Heart left ventricle (tissue), 16 donors: ENCODE results near the gene RDM1. TPM values are rescaled to one million over a fixed set of nuclear protein-coding genes. Genes with fewer than 3 reads are reported as not detected.
A peak's percentile ranks its signal among the peaks of the same experiment; 100 is the strongest.

Experiments used
- ATAC-seq, 4 donors: fragments of 200-7000 bp; cut with Tn5 transposase; one replicate each; pipeline ENCODE4 v1.9.1; 2020 to 2022; ENCODE audit warnings: moderate library complexity in 4 of 4, mild to moderate bottlenecking in 3 of 4, moderate number of reproducible peaks in 1 of 4
- DNase-seq, 5 donors: peaks; one replicate each; pipeline ENCODE4 v3.0.0-alpha.2; 2020
- H3K27ac ChIP-seq, 12 donors: fragments of 200-600 bp; sonication (generic) in 4 of 12; one replicate each; pipeline versions ENCODE4 v1.5.0 to v1.8.0; 2016 to 2022; ENCODE audit warnings: mild to moderate bottlenecking in 2 of 12
- H3K27me3 ChIP-seq, 9 donors: fragments of 200-600 bp; sonication (generic) in 2 of 9; one replicate each; pipeline versions ENCODE4 v1.5.1 to v1.8.0; 2016 to 2022; ENCODE audit warnings: mild to moderate bottlenecking in 3 of 9
- H3K36me3 ChIP-seq, 9 donors: fragments of 200-600 bp; sonication (generic) in 2 of 9; one replicate each; pipeline versions ENCODE4 v1.5.0 to v1.8.0; 2018 to 2022; ENCODE audit warnings: mild to moderate bottlenecking in 2 of 9
- H3K4me1 ChIP-seq, 12 donors: fragments of 200-600 bp; sonication (generic) in 4 of 12; one replicate each; pipeline versions ENCODE4 v1.5.0 to v1.8.0; 2016 to 2022; ENCODE audit warnings: mild to moderate bottlenecking in 3 of 12
- H3K4me3 ChIP-seq, 12 donors: fragments of 200-600 bp; sonication (generic) in 4 of 12; one replicate each; pipeline versions ENCODE4 v1.5.0 to v1.8.0; 2017 to 2022; ENCODE audit warnings: mild to moderate bottlenecking in 9 of 12, moderate library complexity in 4 of 12
- H3K9me3 ChIP-seq, 12 donors: fragments of 200-600 bp; sonication (generic) in 4 of 12; one replicate each; pipeline versions ENCODE4 v1.5.0 to v1.8.0; 2016 to 2022; ENCODE audit warnings: mild to moderate bottlenecking in 1 of 12
- CTCF ChIP-seq, 12 donors: fragments of 200-600 bp; sonication (generic) in 4 of 12; IDR thresholded peaks; one replicate each; pipeline versions ENCODE4 v1.5.0 to v1.8.0; 2018 to 2022; ENCODE audit warnings: antibody characterized with exemption in 12 of 12, mild to moderate bottlenecking in 5 of 12
- POLR2A ChIP-seq, 2 donors: fragments of 450-650 bp; IDR thresholded peaks; one replicate each; pipeline ENCODE4 v1.6.1; 2017; ENCODE audit warnings: antibody characterized with exemption in 2 of 2, mild to moderate bottlenecking in 2 of 2, moderate library complexity in 2 of 2
- WGBS, 4 donors: extraction: QIAGEN DNeasy Blood & Tissue Kit in 2 of 4; methylation state at CpG; one replicate each; pipeline versions ENCODE4 v1.1.5 to v1.1.7; 2013 to 2018; 5-methylcytosine and 5-hydroxymethylcytosine counted together
- intact Hi-C, 10 donors: fragments of 100-400 bp; cut with DNase I; formaldehyde crosslinking; loops; one replicate each; pipeline versions ENCODE4 v1.11.1 to v1.14.2; 2022
- polyA plus RNA-seq, 2 donors: library from polyadenylated mRNA; stranded (reverse); fragments of 200-250 nt; gene quantifications; one replicate each; pipeline ENCODE4 v1.2.3, GENCODE V29; 2013
- total RNA-seq, 9 donors: library from RNA; depleted of rRNA in 2 of 9; stranded (reverse); fragments of >200 nt in 2 of 9; fragmentation: NEBNext Ultra II Directional in 3 of 9; extraction: Animal tissue kit (Norgen Biotek cat#: 25700) in 3 of 9; gene quantifications; one replicate each; pipeline versions ENCODE4 v1.1.0 to v1.2.4, GENCODE V29; 2016 to 2023
- donor health status: ischemic (EF 13 %, LVEDD 7.1; RV severe dilation, severe dysfunction).
- donor health status: healthy with polysubstance abuse.
- donor health status: DM: no; HTN: yes; CAD: no.
- donor health status: DM: no; HTN: no; CAD: no.
- donor health status: ischemic (EF 25% LVEDD 6.9; RV normal size, moderate dysfunction).
- donor health status: ischemic (EF 25% LVEDD 5.7; RV mildly dilated, moderate dysfunction).
- donor health status: healthy.
- donor health status: DM: yes; HTN: yes; CAD: no.
- donor health status: ischemic (EF 35%, LVEDD 5.7; RV mildly dilated, moderate dysfunction).
- donor health status: nonischemic (EF 11% LVEDD 7.7; RV severe dilation, severe dysfunction).
- donor health status: DM: yes; HTN: yes; CAD: no.
- donor health status: PGD.
- donor health status: ischemic (EF 29% LVEDD 5.4; RV normal size, mild dysfunction).
- donor health status: nonischemic (EF 23%, LVEDD 6.1; RV moderate dilation, normal function).

Gene RDM1
- total and polyA plus RNA-seq, 11 donors: 0.48 TPM; not detected in 10

GRCh38 chr17:35893751-35894150 lies 36.8 kb downstream of the RDM1 start:
- no peak overlapping the region for H3K27ac ChIP-seq
- 95 to 98% (median 96%) methylated on average over 4 of the region's 4 CpGs for WGBS, 4 donors
- peaks cover 0 to 10% (median 0%) of the 10 kb centered on the region in 9 donors for H3K27me3 ChIP-seq
- H3K9me3 ChIP-seq: no peaks in the 10 kb centered on the region
- H3K4me3 ChIP-seq: no peak overlapping the region
- H3K36me3 ChIP-seq: no peaks in the 10 kb centered on the region
- intact Hi-C loops: loop anchor here in 1 of 10 donors (10.0 kb wide), 1 partner anchor 61 kb away; no protein-coding TSS in a partner anchor
- no peak for TF ChIP-seq CTCF (IDR thresholded peaks at IDR 0.05)
- no peak for TF ChIP-seq POLR2A (IDR thresholded peaks at IDR 0.05)
- DNase-seq (no peak), ATAC-seq (no peak)
- H3K4me1 ChIP-seq: peaks cover 0 to 69% (median 0%) of the 10 kb centered on the region in 12 donors

GRCh38 chr17:35892091-35893035 lies 38.2 kb downstream of the RDM1 start:
- Histone ChIP-seq H3K36me3 (no peaks in the 10 kb centered on the region), H3K4me1 (peaks cover 0 to 59% (median 0%) of the 10 kb centered on the region in 12 donors), H3K27ac (peak overlapping the region in 1 of 12 donors; percentile 77), H3K27me3 (peaks cover 0 to 10% (median 0%) of the 10 kb centered on the region in 9 donors), H3K4me3 (no peak overlapping the region), H3K9me3 (no peaks in the 10 kb centered on the region)
- DNase-seq: no peak
- intact Hi-C loops: loop anchor here in 1 of 10 donors (10.0 kb wide), 1 partner anchor 62 kb away; no protein-coding TSS in a partner anchor
- TF ChIP-seq POLR2A (IDR thresholded peaks at IDR 0.05) (no peak), CTCF (IDR thresholded peaks at IDR 0.05) (no peak)
- 51 to 61% (median 54%) methylated on average over 6 of the region's 6 CpGs for WGBS, 4 donors
- ATAC-seq: no peak

DNA sequence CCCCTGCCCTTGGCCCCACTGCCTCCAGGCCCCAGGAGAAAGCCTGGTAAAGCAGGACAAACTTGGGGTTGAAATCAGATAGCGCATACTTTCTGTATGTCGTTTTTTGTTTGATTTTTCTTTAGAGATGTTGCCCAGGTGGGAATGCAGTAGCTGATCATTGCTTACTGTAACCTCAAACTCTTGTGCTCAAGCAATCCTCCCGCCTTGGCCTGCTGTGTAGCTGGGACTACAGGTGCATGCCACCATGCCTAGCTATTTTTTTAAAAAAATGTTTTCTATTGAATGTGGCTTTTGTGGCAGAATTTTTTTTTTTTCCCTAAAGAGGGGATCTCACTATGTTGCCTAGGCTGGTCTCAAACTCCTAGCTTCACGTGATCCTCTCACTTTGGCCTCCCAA lies 39.3 kb downstream of the RDM1 start:
- no peaks in the 10 kb centered on the region for H3K36me3 ChIP-seq
- intact Hi-C loops: loop anchor here in 1 of 10 donors (10.0 kb wide), 1 partner anchor 64 kb away; no protein-coding TSS in a partner anchor
- WGBS, 4 donors: 86 to 90% (median 88%) methylated on average over 4 of the region's 4 CpGs
- H3K4me1 ChIP-seq: peaks cover 0 to 48% (median 0%) of the 10 kb centered on the region in 12 donors
- ATAC-seq (no peak), DNase-seq (no peak)
- TF ChIP-seq POLR2A (IDR thresholded peaks at IDR 0.05) (no peak), CTCF (IDR thresholded peaks at IDR 0.05) (no peak)
- H3K27me3 ChIP-seq: peaks cover 0 to 10% (median 0%) of the 10 kb centered on the region in 9 donors
- H3K4me3 ChIP-seq: no peak overlapping the region
- H3K27ac ChIP-seq: peak overlapping the region in 1 of 12 donors; percentile 77
- H3K9me3 ChIP-seq: no peaks in the 10 kb centered on the region

DNA sequence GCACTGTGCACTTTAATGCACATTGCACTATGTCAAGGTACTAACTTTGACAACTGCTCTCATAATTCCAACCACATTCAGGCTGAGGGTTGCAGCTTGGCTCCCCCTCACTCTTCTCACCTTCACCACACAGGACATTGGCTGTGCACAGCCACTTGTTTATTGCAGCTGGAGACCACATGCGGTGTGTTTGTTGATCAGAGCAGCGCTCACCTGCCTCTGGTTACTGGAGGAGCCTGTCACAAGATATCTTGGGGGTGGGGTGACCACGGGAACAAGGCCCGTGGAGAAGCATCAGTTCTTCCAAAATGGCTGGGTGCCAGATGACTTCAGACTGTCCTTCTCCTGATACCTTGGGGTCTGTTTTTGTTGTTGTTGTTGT lies 39.8 kb downstream of the RDM1 start:
- Histone ChIP-seq H3K27ac (peak overlapping the region in 1 of 12 donors; percentile 77), H3K9me3 (no peaks in the 10 kb centered on the region), H3K36me3 (no peaks in the 10 kb centered on the region), H3K4me1 (peaks cover 0 to 43% (median 0%) of the 10 kb centered on the region in 12 donors), H3K4me3 (no peak overlapping the region), H3K27me3 (peaks cover 0 to 6% (median 0%) of the 10 kb centered on the region in 9 donors)
- WGBS, 4 donors: 59 to 68% (median 64%) methylated on average over 4 of the region's 4 CpGs
- peak in 1 of 5 donors; percentile 10 for DNase-seq
- TF ChIP-seq CTCF (IDR thresholded peaks at IDR 0.05) (no peak), POLR2A (IDR thresholded peaks at IDR 0.05) (no peak)
- peak in 2 of 4 donors; percentile 37 to 47 for ATAC-seq
- intact Hi-C loops: loop anchor here in 1 of 10 donors (10.0 kb wide), 1 partner anchor 64 kb away; no protein-coding TSS in a partner anchor
